Glomerular visceral epithelial cell (primary cell): Measurements from ENCODE around the gene MKNK2.

ENCODE experiments used
- DNase-seq: peaks from one replicate; pipeline ENCODE4 v3.0.0-alpha.2; 2016; ENCODE audit errors: extremely low spot score

MKNK2 gene

DNA sequence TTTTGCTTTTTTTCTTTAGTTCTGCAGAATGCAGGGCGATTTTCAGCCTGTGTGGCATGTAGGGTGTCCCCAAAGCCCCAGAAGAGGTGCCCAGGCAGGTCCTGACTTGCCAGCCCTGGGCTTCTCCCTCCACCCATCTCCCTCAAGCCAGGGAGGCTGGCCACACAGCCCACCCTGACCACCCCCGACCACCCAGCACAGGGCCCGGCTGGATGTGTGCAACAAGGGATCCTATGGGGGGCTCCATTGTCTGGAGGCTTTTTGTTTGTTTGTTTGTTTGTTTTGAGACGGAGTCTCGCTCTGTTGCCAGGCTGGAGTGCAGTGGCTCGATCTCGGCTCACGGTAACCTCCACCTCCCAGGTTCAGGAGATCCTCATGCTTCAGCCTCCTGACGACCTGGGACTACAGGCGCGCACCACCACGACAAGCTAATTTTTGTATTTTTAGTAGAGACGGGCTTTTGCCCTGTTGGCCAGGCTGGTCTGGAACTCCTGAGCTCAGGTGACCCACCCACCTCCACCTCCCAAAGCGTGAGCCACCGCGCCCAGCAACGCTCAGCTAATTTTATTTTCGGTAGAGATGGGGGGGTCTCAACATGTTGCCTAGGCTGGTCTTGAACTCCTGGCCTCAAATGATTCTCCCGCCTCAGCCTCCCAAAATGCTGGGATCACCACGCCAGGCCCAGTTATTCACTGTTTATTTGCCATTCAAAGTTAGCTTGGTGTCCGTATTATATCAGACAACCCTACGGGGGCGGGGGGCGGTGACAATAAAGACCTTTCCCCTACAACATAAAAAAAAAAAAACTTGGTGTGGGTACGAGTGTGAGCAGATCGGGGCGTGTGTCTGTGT, 7.8 kb upstream of the MKNK2 start:
- no peak for DNase-seq

DNA sequence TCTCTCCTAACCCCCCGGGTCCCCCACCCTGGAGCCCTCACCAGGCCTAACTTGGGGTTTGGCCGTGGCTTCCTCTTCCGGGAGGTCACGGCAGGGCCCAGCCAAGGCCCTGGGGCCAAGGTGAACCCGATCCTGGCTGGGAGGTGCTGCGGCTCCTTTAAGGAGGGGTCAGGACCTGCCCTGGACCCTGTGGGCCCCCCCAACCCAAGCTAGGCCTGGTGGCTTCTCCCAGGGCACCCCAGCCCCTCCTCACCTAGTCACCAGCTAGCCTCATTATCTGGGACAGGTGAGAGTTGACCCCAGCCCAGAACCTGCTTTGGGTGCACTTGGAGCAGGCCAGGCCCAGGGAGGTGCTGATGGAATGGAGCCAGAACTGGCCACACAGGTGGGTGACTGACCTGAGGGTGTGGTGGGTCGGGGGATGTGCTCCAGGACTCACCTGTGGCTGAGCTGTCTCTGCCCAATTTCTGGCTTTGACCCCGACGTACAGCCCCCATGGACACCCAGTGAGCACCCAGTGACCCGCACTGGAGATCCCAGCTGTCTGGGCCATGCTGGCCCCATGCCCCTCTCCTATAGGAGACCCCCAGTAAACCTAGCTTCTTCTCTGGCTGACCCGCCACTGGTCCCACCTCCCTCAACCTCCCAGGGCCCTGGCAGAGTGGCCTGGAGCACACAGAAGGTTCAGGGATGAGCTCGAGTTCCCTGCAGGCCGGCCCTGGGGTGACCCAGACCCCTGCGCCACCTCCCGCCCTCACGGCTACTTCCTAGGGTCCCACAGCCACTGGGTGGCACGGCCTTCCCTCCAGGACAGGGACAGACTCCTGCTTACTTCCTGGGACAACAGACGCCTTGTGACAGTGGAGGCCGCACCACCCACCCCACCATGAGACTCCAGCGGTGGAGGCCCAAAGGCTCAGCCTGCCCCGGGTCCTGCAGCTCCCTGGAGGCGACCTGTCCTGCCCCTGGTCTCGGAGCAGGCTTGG, 6.7 kb upstream of the MKNK2 start:
- no peak for DNase-seq

DNA sequence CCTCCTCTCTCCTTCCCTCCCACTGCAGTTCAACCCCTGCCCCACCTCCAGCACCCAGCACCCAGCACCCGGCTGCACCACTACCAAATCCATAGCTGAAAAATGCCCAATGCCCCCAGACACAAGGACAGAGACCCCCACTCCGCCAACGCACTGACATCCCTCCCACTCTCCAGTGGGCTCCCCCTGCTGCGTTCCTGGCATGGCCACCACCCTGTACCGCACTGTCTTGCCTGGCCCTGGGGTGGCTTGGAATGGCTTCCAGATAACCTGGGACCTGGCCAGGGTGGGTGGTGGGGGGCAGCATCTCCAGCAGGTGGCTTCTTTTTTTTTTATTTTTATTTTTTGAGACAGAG, 5.8 kb upstream of the MKNK2 start:
- no peak for DNase-seq

DNA sequence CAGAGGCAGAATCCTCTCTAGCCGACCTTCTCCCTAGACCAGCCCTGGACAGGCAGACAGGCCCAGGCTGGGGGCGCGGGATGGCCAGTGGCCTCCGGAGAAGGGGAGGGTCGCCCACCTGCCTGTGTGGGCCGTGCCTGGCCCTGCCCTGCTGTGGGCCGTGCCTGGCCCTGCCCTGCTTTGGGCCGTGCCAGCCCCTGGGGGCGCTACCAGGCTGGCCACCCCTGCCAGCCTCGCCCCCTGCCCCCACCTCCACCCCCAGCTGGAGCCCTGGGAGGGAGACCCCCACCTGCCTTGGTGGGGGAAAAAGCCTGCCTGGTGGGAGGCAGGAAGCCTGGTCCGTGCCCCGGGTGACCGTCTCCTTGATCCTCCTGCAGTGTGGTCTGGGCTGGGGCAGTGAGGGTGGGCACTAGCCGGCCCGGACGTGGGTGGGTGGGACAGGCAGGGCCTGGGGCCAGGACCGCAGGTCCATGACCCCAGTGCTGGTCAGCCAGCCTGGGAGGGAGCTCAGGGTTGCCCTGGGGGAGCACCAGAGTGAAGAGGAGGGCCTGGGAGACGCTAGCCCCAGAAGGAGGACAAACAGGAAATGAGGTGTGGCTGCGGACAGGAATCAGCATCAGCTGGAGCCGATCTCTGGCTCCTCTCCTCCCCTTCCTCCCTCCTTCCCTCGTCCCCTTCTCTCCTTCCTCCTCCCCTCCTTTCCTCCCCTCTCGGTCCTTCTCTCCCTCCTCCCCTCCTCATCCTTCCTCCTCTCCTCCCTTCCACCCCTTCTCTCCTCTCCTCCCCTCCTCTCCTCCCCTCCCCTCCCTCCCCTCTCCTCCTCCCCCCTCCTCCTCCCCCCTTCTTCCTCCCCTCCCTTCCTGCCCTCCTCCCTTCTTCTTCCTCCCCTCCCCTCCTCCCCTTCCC, 5.1 kb upstream of the MKNK2 start:
- peak; percentile 59 for DNase-seq

DNA sequence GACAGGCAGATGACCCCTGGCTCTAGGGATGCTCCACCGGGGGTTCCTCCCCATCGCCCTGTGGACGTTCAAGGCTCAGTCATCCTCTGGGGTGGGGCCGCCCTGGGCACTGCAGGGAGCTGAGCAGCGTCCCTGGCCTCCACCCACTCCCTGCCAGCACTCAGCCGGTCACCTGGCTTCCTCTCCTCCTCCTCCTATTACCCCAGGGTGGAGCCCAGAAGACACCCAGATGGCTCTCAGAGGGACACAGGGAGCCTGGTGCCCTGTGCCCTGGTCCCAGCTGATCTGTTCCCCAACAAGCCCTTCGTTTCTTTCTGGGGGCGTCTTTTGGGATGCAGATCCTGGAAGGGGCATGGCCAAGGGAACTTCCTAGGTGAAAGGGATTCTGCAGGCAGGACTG, 3.7 kb upstream of the MKNK2 start:
- no peak for DNase-seq

DNA sequence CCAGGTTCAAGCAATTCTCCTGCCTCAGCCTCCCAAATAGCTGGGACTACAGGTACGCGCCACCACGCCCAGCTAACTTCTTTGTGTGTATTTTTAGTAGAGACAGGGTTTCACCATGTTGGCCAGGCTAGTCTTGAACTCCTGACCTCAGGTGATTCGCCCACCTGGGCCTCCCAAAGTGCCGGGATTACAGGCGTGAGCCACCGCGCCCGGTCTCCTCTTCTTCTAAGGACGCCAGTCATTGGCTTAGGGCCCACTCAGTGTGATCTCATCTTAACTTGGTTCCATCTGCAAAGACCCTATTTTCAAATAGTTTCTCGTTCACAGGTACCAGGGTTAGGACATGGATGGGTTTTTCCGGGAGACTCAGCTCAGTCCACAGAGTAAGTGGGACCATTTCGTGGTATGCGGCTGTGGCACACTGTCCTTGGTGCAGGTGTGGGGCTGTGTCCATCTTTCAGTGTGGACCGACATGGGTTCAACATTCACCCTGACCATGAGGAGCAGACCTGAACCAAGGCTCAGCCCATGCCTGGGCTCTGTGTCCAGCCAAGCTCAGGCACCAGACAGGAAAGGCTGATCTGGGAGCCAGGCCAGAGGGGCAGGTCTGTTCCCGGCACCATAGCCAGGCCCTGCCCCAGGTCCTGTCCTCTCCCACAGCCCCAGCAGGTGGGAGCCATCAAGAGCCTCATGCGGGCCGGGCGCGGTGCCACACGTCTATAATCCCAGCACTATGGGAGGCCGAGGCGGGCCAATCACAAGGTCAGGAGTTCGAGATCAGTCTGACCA, 2.8 kb upstream of the MKNK2 start:
- DNase-seq = no peak

DNA sequence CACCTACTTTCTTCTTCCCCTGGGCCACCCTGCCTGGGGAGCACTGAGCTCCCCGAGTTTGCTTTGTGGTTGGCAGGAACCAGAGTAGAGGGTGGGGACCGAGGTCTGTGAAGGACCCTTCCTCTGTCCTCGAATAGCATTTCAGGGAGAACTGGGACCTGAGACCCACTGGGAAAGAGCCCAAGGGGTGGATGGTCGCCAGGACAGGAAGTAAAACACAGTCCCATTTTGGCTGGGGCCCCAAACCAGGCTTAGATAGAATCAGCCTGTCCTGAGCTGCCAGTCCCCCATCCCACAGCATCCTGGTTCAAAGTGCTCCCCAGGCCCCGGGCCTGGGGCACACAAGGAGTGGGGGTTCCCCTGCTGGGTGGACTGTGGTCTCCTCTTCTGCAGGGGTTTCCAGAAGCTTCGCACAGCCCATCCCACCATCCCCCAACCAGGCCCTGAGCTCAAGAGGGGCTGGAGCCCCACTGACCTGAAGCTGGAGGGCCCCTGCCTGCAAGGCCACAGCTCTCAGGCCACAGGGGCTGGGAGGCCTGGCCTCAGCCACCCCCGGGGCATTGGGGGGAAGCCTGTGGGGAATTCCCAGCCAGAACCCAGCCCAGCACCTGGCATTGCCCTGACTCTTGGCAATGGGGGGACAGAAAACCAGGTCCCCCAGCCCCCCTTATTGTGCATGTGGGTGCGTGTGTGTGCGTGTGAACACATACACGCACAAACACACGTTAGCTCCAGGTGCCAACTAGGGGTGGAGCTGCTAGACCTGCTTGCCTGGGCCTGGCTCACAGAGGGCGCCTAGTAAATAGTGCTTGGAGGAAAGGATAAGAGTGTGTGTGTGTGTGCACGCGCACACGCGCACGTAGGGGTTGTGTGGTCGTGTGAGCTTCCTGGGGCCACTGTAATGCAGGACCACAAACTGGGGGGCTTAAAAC, 995 bp upstream of the MKNK2 start:
- DNase-seq = no peak

DNA sequence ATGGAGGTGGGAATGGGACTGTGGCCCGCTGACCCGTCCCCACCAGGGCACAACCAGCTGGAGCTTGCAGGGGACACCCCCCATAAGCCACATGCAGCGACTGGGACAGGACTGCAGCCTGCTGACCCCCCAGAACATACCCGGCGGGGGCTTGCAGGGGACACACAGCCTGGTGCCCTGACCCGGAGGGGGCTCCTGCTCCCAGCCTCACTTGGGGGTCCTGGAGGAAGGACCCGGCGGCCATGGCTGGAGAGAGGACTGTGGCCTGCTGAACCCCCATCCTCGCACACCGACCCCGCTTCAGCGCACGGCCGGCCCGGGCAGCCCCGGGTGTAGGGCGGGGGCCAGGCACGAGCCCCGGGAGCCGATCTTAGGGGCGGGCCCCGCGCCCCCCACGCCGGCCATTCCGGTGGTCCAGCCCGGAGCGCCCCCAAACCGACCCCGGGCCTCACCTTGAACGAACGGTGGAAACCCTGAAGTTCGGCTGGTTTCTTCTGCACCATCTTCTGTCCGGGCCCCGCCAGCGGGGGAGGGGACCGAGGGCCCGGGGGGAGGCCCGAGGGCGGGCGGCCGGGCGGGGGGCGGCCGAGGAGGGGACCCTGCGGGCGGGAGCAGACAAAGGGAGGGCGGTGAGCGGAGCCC, 574 bp downstream of the MKNK2 start:
- no peak for DNase-seq

DNA sequence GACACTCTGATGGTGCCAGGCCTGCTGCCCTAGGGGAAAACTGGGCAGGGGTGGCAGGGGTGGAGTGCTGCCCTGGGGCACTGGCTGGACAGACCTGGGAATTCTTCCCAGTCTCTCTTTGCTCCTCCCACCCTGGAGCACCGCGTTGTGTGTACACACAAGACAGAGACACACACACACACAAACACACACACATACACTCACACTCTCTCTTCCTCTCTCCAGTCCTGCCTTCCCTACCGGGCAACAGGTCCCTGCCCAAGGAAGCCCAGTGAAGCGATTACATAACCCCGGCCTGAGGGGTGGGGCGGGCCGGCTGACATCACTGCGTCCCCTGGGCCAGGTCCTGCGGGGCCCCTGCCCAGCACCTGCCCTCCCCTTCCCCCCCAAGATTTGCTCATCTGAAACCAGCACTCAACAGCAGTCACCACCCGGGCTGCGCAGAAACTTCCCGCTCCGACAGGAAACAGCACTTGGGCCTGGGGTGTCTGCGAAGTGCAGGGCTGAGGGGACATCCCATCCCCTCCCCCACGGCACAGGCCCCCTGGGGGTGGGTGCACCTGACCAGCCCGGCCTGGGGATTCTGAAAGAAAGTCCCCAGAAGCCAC, 1.2 kb downstream of the MKNK2 start:
- peak; percentile 91 for DNase-seq

DNA sequence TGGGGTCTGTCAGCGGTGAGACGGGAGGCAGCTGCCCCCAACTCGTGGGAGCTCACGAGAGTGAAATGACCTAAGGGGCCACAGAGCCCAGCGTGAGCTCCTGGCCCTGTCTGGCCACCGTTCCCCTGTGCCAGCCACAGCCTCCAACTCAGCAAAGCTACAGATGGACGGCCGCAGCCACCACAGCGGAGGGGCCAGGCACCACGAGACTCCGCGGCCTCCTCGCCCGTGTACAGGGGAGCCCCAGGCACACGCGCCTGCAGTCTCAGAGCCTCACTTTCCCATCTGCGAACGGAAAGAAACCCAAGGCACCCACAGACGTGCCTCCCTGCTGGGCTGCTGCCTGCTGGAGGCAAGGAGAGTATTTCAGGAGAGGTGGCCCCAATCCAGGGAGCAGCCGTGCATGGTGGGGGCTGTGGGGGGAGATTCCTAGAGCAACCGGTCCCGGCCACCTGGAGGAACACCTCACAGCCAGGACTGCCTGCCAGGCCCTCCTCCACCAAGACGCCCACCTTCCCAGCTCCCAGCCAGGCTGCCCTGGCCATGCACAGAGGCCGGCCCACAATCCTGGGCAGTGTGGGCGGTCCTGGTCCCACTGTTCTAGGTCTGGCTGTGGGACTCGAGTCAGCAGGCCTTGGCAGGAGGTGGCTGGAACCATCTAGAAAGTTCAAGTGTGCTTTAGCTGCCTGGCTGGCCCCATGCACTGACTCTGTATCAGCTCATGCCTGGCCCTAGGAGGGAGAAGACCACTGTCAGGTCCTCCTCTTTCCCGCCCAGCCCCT, 1.9 kb downstream of the MKNK2 start:
- DNase-seq = no peak

DNA sequence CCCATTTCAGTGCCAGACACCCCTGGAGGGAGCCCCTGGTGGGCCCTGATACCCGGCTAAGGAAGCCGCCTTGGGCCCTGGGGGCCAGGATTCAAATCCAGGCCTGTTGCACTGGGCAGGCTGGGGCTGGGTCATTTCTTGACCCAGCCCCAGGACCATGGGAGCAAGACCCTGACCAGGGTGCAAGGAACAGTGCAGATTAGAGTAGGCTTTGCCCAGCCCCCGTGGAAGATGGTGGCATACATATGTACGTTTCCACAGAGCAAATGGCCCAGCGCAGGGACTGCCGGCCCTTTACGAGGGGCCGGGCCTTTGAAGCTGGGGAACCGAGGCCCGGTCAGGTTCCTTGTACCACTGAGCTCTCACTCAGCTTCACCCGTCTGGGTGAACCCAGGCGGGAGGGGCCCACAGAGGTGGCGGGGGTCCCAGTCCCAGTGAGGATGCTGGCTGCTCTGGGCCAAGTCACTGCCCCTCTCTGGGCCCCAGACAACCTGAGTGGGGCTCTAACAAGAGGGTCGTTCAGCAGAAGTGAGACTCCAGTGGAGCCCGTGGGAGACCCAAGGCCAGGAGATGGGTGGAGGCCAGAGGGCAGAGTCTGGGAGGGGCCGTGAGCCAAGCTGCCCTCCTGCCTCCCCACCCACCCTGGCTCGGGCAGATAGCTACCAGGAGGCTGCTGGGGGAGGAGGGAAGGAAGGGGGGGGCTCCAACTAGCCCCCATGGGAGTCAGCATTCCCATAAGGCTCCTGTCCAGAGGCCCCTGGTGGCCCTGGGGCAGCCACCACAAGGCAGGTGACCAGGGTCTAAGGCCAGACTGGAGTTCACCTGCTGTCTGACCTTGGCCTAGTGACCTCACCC, 2.7 kb downstream of the MKNK2 start:
- no peak for DNase-seq

DNA sequence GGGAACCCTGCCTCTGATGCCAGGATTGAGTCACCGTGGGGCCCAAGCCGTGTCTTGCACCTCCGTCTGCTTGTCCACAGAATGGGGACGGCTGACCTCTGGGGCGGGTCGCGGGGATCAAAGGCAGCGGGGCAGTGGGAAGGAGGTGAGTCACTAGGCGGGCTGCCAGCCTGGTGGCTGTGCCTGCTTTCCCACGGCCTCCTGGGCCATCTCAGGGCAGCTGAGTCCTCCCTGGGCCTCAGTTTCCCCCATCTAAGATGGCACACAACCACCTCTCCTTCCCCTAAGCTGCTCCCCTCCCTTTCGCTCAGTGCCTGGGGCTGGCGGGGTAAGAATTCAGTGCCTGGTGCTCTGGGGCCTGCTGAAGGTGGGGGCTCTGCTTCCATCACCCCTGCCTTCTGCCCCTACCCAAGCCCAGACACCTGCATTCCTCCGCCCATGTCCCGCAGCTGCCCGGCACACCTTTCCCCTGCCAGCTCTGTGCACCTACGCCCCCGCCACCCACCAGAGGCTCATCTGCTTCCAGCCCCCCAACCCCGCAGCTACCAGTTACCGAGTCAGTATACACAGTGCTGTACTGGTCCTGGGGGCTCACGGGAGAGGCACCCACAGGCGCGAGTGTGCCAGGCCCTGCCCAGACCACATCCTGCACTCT, 3.5 kb downstream of the MKNK2 start:
- DNase-seq = peak; percentile 81

DNA sequence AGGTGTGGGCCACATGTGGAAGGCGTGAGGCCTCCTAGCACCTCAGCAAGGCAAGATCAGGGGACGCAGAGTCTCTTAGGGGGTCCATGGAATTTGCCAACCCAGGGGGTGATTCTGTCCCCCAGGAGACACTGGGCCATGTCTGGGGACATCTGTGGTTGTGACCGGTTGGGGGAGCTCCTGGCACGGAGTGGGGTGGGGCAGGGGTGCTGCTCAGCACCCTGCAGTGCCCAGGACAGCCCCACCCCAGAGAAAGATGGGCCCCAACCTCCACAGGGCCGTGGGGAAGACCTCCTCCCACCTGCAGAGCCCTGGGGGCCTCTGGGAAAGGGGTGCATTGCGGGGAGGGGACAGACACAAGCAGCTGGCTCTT, 4.0 kb downstream of the MKNK2 start:
- DNase-seq = no peak

DNA sequence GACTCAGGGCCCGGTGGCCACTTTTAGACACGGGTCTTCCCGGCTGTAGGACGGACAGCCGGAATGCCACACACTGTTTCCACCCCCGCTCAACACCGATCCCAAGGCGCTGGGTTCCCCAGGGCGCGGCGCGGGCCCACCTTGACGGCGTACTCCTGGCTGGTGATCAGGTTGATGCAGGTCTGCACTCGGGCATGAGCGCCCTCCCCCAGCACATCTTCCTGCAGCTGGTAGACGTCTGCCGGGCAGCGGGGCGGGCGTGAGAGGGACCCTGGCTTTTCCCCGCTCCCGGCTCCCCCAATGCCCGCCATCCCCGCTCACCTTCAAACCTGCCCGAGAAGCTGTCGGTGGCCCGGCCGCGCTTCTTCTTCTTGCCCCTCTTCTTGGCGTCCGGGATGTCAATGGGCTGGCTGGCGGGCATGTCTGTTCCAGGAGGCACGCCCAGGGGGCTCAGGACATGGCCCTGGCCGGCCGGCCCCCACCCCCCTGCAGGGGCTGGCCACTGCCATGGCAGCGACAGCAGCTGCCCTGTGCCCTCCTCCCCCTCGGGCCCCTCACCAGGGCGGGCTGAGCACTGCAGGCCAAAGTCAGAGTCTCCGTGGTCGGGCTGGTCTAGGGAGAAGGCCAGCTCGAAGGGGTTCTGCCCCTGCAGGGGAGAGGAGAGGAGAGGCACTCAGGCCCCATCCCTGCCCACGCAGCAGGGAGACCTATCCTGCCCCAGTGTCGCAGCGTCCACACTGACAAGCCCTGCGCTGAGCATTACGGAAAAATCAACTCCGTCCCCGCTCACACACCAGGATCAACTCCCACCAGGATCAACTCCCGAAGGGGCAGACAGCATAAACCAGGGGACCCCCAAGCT, 4.8 kb downstream of the MKNK2 start:
- no peak for DNase-seq

DNA sequence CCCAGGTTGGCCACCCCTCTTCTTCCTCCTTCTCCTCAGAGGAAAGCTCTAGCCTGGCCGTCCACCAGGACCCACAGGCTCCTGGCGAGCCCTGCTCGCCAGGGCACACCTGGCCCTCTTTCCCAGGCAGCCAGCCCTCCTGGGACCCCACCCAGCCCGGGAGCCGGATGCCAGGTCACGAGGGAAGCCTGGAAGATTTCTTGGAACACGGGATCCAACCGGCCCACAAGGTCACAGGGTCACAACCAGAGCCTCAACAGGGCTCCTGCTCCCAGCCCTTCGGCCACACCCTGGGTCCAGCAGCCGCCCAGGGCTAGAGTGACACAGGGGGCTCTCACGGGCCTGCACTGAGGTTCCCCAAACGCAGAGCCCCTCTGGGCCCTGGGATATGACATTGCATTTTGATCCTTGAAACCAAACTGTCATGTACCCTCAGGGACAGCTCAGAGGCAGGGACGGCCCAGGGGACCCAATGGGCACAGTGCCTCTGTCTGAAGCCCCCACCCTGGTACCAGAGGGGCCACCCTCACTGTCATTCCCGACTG, 5.5 kb downstream of the MKNK2 start:
- no peak for DNase-seq
